A549 treated with CORT108297 at 1 μM for 4 hours (cell line): ENCODE measurements around the gene VSTM2L. TPM values are rescaled to one million over a fixed set of nuclear protein-coding genes. Genes with fewer than 3 reads are reported as not detected.

Experiments used
- total RNA-seq: library from RNA; stranded (reverse); fragments of 200-300 nt; extraction: Qiagen RNA extraction; gene quantifications from 5 replicates; pipeline ENCODE4 v1.2.3, GENCODE V29; 2022

The VSTM2L gene, protein sequence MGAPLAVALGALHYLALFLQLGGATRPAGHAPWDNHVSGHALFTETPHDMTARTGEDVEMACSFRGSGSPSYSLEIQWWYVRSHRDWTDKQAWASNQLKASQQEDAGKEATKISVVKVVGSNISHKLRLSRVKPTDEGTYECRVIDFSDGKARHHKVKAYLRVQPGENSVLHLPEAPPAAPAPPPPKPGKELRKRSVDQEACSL
- total RNA-seq = 5.8 to 10.5 TPM (median 8.8 TPM) in 5 replicates

DNA sequence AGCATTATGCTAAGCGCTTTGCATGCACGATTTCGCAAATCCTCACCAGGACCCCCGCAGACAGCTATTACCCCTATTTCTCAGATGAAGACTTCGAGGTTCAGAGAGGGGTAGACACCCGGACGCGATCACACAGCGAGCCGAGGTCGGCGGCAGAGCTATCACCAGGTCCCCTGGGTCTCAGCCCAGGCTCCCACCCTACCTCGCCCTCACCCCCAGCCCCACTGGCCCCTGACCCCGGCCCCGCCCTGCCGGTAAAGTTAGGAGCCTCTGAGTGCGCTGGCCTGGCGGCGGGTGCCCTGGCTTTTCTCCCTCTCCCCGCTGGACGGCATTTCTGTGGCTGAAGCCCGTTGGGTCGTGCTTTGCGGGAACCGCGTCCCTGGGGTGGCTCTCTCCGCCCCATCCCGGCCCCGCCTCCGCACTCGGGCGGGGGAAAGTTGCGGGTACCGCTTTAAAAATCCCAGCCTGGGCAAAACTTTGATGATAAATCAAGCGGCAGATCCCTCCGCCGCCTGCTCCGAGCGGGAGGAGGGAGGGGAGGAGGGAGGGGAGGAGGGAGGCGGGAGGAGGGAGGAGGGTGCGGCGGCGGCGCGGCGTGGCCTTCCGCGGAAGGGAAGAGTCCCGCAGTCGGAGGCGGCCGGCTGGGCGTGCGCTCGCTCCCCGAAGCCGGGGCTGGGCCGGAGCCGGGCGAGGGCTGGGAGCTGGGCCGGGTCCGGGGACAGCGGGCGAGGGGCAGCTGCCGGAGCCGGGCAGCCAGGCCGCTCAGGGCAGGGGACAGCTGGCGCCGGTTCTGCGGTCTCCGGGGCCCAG lies at the start of gene VSTM2L:
VSTM2L (plus strand) TSS at position 624 of the 810 bp plus-strand sequence. CDS start 224 bp downstream, outside the sequence.

Other genes with a start within 250 kb of the VSTM2L start
- 60.9 to 65.6 TPM (median 62.5 TPM) in 5 replicates for gene CTNNBL1, start 209.1 kb upstream of the VSTM2L start, total RNA-seq
- 21.1 to 22.4 TPM (median 21.9 TPM) in 5 replicates for gene TTI1, start 130.3 kb downstream of the VSTM2L start, total RNA-seq
- gene RPRD1B, start 130.6 kb downstream of the VSTM2L start, total RNA-seq = 23.3 to 26.4 TPM (median 24.8 TPM) in 5 replicates